A673 (cell line): ENCODE results near the gene RASSF8. TPM values are rescaled to one million over a fixed set of nuclear protein-coding genes. Genes with fewer than 3 reads are reported as not detected.

Experiments
- BruUV-seq: library from RNA; stranded (reverse); fragments of 400-500 nt; replicated peaks from 2 replicates; lab custom pipeline; 2021; lab: Mats Ljungman, UMichigan
- CTCF ChIA-PET: fragments of 300-600 bp; sonication (Branson Sonifier 250); formaldehyde crosslinking; loops from one replicate; lab custom pipeline; 2022; ENCODE audit warnings: antibody characterized with exemption; lab: Charles Lee
- POLR2A ChIA-PET: fragments of 300-600 bp; sonication (Branson Sonifier 250); formaldehyde crosslinking; loops from one replicate; lab custom pipeline; 2022; ENCODE audit warnings: antibody characterized with exemption; ENCODE audit not compliant: low non-redundant PET; lab: Charles Lee
- DNase-seq: peaks from one replicate; pipeline ENCODE4 v3.0.0-alpha.2; 2015; ENCODE audit warnings: low spot score
- H3K27ac ChIP-seq: fragments of 200-600 bp; sonication (generic); 2 replicates; pipeline ENCODE4 v1.5.1; 2016; ENCODE audit warnings: mixed run types, low read depth, mild to moderate bottlenecking, mixed read lengths, antibody characterized with exemption, low read length; ENCODE audit not compliant: poor library complexity, severe bottlenecking
- H3K27me3 ChIP-seq: fragments of 200-600 bp; sonication (generic); replicated peaks from 2 replicates; pipeline ENCODE4 v1.6.1; 2017; ENCODE audit warnings: mixed run types, low read depth, mild to moderate bottlenecking, mixed read lengths, antibody characterized with exemption, low read length; ENCODE audit not compliant: insufficient read depth, poor library complexity
- H3K36me3 ChIP-seq: fragments of 200-600 bp; sonication (generic); 2 replicates; pipeline ENCODE4 v1.6.1; 2016; ENCODE audit warnings: mixed run types, mild to moderate bottlenecking, mixed read lengths, antibody characterized with exemption, low read length; ENCODE audit not compliant: insufficient read depth, poor library complexity, severe bottlenecking
- H3K4me1 ChIP-seq: fragments of 200-600 bp; sonication (generic); 2 replicates; pipeline ENCODE4 v1.6.1; 2017; ENCODE audit warnings: mixed run types, mild to moderate bottlenecking, mixed read lengths, antibody characterized with exemption, low read length; ENCODE audit not compliant: insufficient read depth, poor library complexity, severe bottlenecking
- H3K4me3 ChIP-seq: fragments of 200-600 bp; sonication (generic); 2 replicates; pipeline ENCODE4 v1.5.1; 2016; ENCODE audit warnings: low read depth, mixed run types, mild to moderate bottlenecking, mixed read lengths, low read length; ENCODE audit not compliant: poor library complexity, severe bottlenecking
- H3K9me3 ChIP-seq: fragments of 200-600 bp; sonication (generic); 2 replicates; pipeline ENCODE4 v1.6.1; 2016; ENCODE audit warnings: mixed run types, low read depth, mild to moderate bottlenecking, mixed read lengths, antibody characterized with exemption, low read length; ENCODE audit not compliant: poor library complexity, severe bottlenecking
- CTCF ChIP-seq: fragments of 300-800, 200-600 bp; sonication (generic); conservative IDR thresholded peaks from 2 replicates; pipeline ENCODE4 v1.5.1; 2017; ENCODE audit warnings: low read depth, mild to moderate bottlenecking, antibody characterized with exemption, low read length, moderate library complexity, mixed read lengths
- EZH2 ChIP-seq: fragments of 200-600 bp; sonication (generic); IDR thresholded peaks from 2 replicates; pipeline ENCODE4 v1.6.1; 2017; ENCODE audit warnings: borderline replicate concordance, low read depth, mild to moderate bottlenecking, mixed read lengths, antibody characterized with exemption, low read length; ENCODE audit not compliant: poor library complexity, severe bottlenecking
- intact Hi-C: fragments of 100-400 bp; cut with micrococcal nuclease; formaldehyde crosslinking; loops from one replicate; pipeline ENCODE4 v1.10.0; 2022; ENCODE audit not compliant: unreplicated experiment
- total RNA-seq: library from RNA; stranded (reverse); gene quantifications from 2 replicates; pipeline ENCODE4 v1.2.3, GENCODE V29; 2021

Gene RASSF8
- total RNA-seq, 1 experiment from 2014 or later, result 23.1 TPM

GRCh38 chr12:26092346-26093105 lies 134.0 kb downstream of the RASSF8 start:
- BruUV-seq, result no TSS peak
- peaks cover 3% of the 10 kb centered on the region for H3K4me1 ChIP-seq
- intact Hi-C loops, result no loop called here
- H3K9me3 ChIP-seq, result no peaks in the 10 kb centered on the region
- no peak for DNase-seq
- TF ChIP-seq EZH2, result no peak
- TF ChIP-seq CTCF, result no peak
- POLR2A ChIA-PET, result no interaction called here
- H3K4me3 ChIP-seq, result no peak overlapping the region
- CTCF ChIA-PET, result interaction anchor here (0.7 kb wide), 1 partner anchor 559 kb away, joined by 6 read pairs; no protein-coding TSS in a partner anchor
- H3K27ac ChIP-seq, result no peak overlapping the region
- H3K27me3 ChIP-seq, result no peaks in the 10 kb centered on the region
- H3K36me3 ChIP-seq, result no peaks in the 10 kb centered on the region

GRCh38 chr12:26095186-26095585 lies 136.7 kb downstream of the RASSF8 start:
- no peak for TF ChIP-seq CTCF
- TF ChIP-seq EZH2, result no peak
- no TSS peak for BruUV-seq
- intact Hi-C loops, result loop anchor here (5.0 kb wide), 1 partner anchor 557 kb away; no protein-coding TSS in a partner anchor
- ChIA-PET CTCF (no interaction called here), POLR2A (no interaction called here)
- H3K4me1 ChIP-seq, result peaks cover 3% of the 10 kb centered on the region
- no peaks in the 10 kb centered on the region for H3K36me3 ChIP-seq
- no peaks in the 10 kb centered on the region for H3K27me3 ChIP-seq
- H3K4me3 ChIP-seq, result no peak overlapping the region
- H3K9me3 ChIP-seq, result no peaks in the 10 kb centered on the region
- no peak for DNase-seq
- H3K27ac ChIP-seq, result no peak overlapping the region

GRCh38 chr12:26096036-26096435 lies 137.6 kb downstream of the RASSF8 start:
- no TSS peak for BruUV-seq
- H3K27ac ChIP-seq, result no peak overlapping the region
- DNase-seq, result no peak

More at GRCh38 chr12:26096036-26096435, 137.6 kb downstream of the RASSF8 start:
- CTCF ChIA-PET, result no interaction called here
- Histone ChIP-seq H3K4me1 (peaks cover 3% of the 10 kb centered on the region), H3K36me3 (no peaks in the 10 kb centered on the region), H3K9me3 (no peaks in the 10 kb centered on the region), H3K27me3 (no peaks in the 10 kb centered on the region), H3K4me3 (no peak overlapping the region)
- TF ChIP-seq EZH2 (no peak), CTCF (no peak)
- intact Hi-C loops, result loop anchor here (5.0 kb wide), 1 partner anchor 556 kb away; no protein-coding TSS in a partner anchor
- POLR2A ChIA-PET, result no interaction called here
